Endodermal cell (in vitro differentiated cells): ENCODE results near the gene DOCK9. TPM values are rescaled to one million over a fixed set of nuclear protein-coding genes. Genes with fewer than 3 reads are reported as not detected.

Experiments
- DNase-seq: peaks from one replicate; pipeline ENCODE4 v3.0.0-alpha.2; 2017
- H3K27ac ChIP-seq: 2 replicates; pipeline ENCODE4 v1.5.1; 2013; ENCODE audit warnings: mild to moderate bottlenecking, low read depth, low read length, moderate library complexity
- H3K27me3 ChIP-seq: 2 replicates; pipeline ENCODE4 v1.6.1; 2013; ENCODE audit warnings: mild to moderate bottlenecking, low read length, moderate library complexity; ENCODE audit not compliant: insufficient read depth, control insufficient read depth, poor library complexity, severe bottlenecking
- H3K36me3 ChIP-seq: 2 replicates; pipeline ENCODE4 v1.7.0; 2013; ENCODE audit warnings: mild to moderate bottlenecking, low read length, moderate library complexity; ENCODE audit not compliant: control insufficient read depth, insufficient read depth
- H3K4me1 ChIP-seq: one replicate; pipeline ENCODE4 v1.7.0; 2013; ENCODE audit warnings: low read length; ENCODE audit not compliant: control insufficient read depth, insufficient read depth
- H3K4me3 ChIP-seq: 2 replicates; pipeline ENCODE4 v1.5.1; 2013; ENCODE audit warnings: mild to moderate bottlenecking, low read length, moderate library complexity
- H3K9ac ChIP-seq: 2 replicates; pipeline ENCODE4 v1.6.1; 2013; ENCODE audit warnings: mild to moderate bottlenecking, low read length, moderate library complexity; ENCODE audit not compliant: poor library complexity, severe bottlenecking; ENCODE audit errors: extremely low read depth
- H3K9me3 ChIP-seq: 2 replicates; pipeline ENCODE4 v1.6.1; 2013; ENCODE audit warnings: mild to moderate bottlenecking, low read length, moderate library complexity; ENCODE audit not compliant: control insufficient read depth
- H3K27ac Mint-ChIP-seq: 2 replicates; pipeline ENCODE4 v1.8.0; 2020; ENCODE audit warnings: mixed read lengths
- H3K27me3 Mint-ChIP-seq: 2 replicates; pipeline ENCODE4 v1.8.0; 2021; ENCODE audit warnings: mild to moderate bottlenecking, mixed read lengths; ENCODE audit not compliant: insufficient read depth
- H3K36me3 Mint-ChIP-seq: 2 replicates; pipeline ENCODE4 v1.8.0; 2020; ENCODE audit warnings: low read depth, mixed read lengths
- H3K4me1 Mint-ChIP-seq: 2 replicates; pipeline ENCODE4 v1.8.0; 2020; ENCODE audit warnings: mixed read lengths
- H3K4me3 Mint-ChIP-seq: 2 replicates; pipeline ENCODE4 v1.8.0; 2020; ENCODE audit warnings: mild to moderate bottlenecking, moderate library complexity, mixed read lengths
- H3K9me3 Mint-ChIP-seq: 2 replicates; pipeline ENCODE4 v1.8.0; 2020; ENCODE audit warnings: mild to moderate bottlenecking, mixed read lengths
- CTCF ChIP-seq: fragments of 200-600 bp; sonication (generic); conservative IDR thresholded peaks from 2 replicates; pipeline ENCODE4 v1.5.0; 2021; ENCODE audit warnings: antibody characterized with exemption, mild to moderate bottlenecking
- WGBS, 2 experiments: methylation state at CpG; one replicate each; pipeline versions ENCODE4 v1.1.5 to v1.1.7; 2013; ENCODE audit warnings: missing lambda C conversion rate in 2 of 2, mixed read lengths in 1 of 2; ENCODE audit not compliant: insufficient coverage in 1 of 2, insufficient read length in 1 of 2; 5-methylcytosine and 5-hydroxymethylcytosine counted together
- total RNA-seq, 2 donors: library from RNA; stranded (reverse); fragmentation: NEBNext Ultra II Directional in 1 of 2; extraction: Animal tissue kit (Norgen Biotek cat#: 25700) in 1 of 2; gene quantifications; 2 replicates in 1 of 2; 3 replicates in 1 of 2; pipeline ENCODE4 v1.2.1, GENCODE V29; 2021

The DOCK9 gene
- total RNA-seq, 2 donors from 2014 or later: 15.6 to 22.5 TPM

- no peak overlapping the region for H3K4me3 Mint-ChIP-seq
- no peaks in the 10 kb centered on the region for H3K9me3 ChIP-seq
- no peak overlapping the region for H3K9ac ChIP-seq
- no peak for TF ChIP-seq CTCF
- no peak for DNase-seq
- H3K4me1 Mint-ChIP-seq: peaks cover 24% of the 10 kb centered on the region
- no peak overlapping the region for H3K4me3 ChIP-seq
- 26 to 40% methylated on average over 5 to 6 of the region's 6 CpGs for WGBS, 2 experiments
- no peak overlapping the region for H3K27ac ChIP-seq
- no peaks in the 10 kb centered on the region for H3K4me1 ChIP-seq
- H3K27ac Mint-ChIP-seq: no peak overlapping the region
- H3K36me3 Mint-ChIP-seq: peaks cover 6% of the 10 kb centered on the region
- H3K9me3 Mint-ChIP-seq: no peaks in the 10 kb centered on the region
- no peaks in the 10 kb centered on the region for H3K27me3 Mint-ChIP-seq
- no peaks in the 10 kb centered on the region for H3K27me3 ChIP-seq
- no peaks in the 10 kb centered on the region for H3K36me3 ChIP-seq
These were observed 151.7 kb downstream of the DOCK9 start for GRCh38 chr13:98826146-98826545.

- H3K4me1 Mint-ChIP-seq: peaks cover 25% of the 10 kb centered on the region
- Histone ChIP-seq H3K4me1 (no peaks in the 10 kb centered on the region), H3K4me3 (no peak overlapping the region), H3K27me3 (no peaks in the 10 kb centered on the region), H3K9me3 (no peaks in the 10 kb centered on the region), H3K27ac (no peak overlapping the region), H3K36me3 (no peaks in the 10 kb centered on the region), H3K9ac (no peak overlapping the region)
- no peak for DNase-seq
- H3K27me3 Mint-ChIP-seq: no peaks in the 10 kb centered on the region
- no peaks in the 10 kb centered on the region for H3K9me3 Mint-ChIP-seq
- no peak overlapping the region for H3K27ac Mint-ChIP-seq
- H3K4me3 Mint-ChIP-seq: no peak overlapping the region
- no peak for TF ChIP-seq CTCF
- H3K36me3 Mint-ChIP-seq: peaks cover 6% of the 10 kb centered on the region
- 53% methylated on average over 5 to 8 of the region's 8 CpGs for WGBS, 2 experiments
These were observed 152.2 kb downstream of the DOCK9 start for GRCh38 chr13:98825659-98826058.

GRCh38 chr13:98824376-98825160 lies 153.3 kb downstream of the DOCK9 start:
- H3K27ac ChIP-seq: no peak overlapping the region
- no peak overlapping the region for H3K4me3 ChIP-seq
- Mint-ChIP-seq H3K27me3 (no peaks in the 10 kb centered on the region), H3K9me3 (no peaks in the 10 kb centered on the region), H3K4me1 (peaks cover 25% of the 10 kb centered on the region), H3K4me3 (no peak overlapping the region), H3K36me3 (peaks cover 6% of the 10 kb centered on the region), H3K27ac (no peak overlapping the region)
- no peaks in the 10 kb centered on the region for H3K9me3 ChIP-seq
- H3K36me3 ChIP-seq: no peaks in the 10 kb centered on the region
- 89 to 95% methylated on average over 6 to 13 of the region's 13 CpGs for WGBS, 2 experiments
- no peaks in the 10 kb centered on the region for H3K4me1 ChIP-seq
- no peak for TF ChIP-seq CTCF
- H3K9ac ChIP-seq: no peak overlapping the region
- DNase-seq: no peak
- no peaks in the 10 kb centered on the region for H3K27me3 ChIP-seq
